A549 (cell line): ENCODE data around the gene RBMS3.

ENCODE experiments used
- CBX2 ChIP-seq: fragments of 200-600 bp; sonication (generic); IDR thresholded peaks from 2 replicates; pipeline ENCODE4 v1.6.1; 2016; ENCODE audit warnings: low read depth, mild to moderate bottlenecking, borderline replicate concordance
- CEBPB ChIP-seq, 2 experiments: fragments of >200 bp in 1 of 2; sonication (Bioruptor Twin) in 1 of 2; formaldehyde crosslinking in 1 of 2; IDR thresholded peaks; 2 replicates each; pipeline ENCODE4 v1.6.1; 2012 to 2016
- CHD2 ChIP-seq: fragments of 150-350 bp; IDR thresholded peaks from 2 replicates; pipeline ENCODE4 v1.6.1; 2014; ENCODE audit warnings: low read length; ENCODE audit not compliant: partially characterized antibody
- KDM5A ChIP-seq: fragments of 200-600 bp; sonication (generic); IDR thresholded peaks from 2 replicates; pipeline ENCODE4 v1.6.1; 2016; ENCODE audit warnings: antibody characterized with exemption, mild to moderate bottlenecking
- MYC ChIP-seq: IDR thresholded peaks from 2 replicates; pipeline ENCODE4 v1.6.1; 2012; ENCODE audit warnings: mild to moderate bottlenecking, inconsistent platforms, low read length, improper control_type of control experiment, borderline replicate concordance
- POLR2A ChIP-seq: IDR thresholded peaks from 2 replicates; pipeline ENCODE4 v1.6.1; 2012; ENCODE audit warnings: mild to moderate bottlenecking, low read length
- RARB ChIP-seq: fragments of 250-450 bp; sonication (Bioruptor Pico); IDR thresholded peaks from 2 replicates; pipeline ENCODE4 v1.8.0; 2021; ENCODE audit warnings: mild to moderate bottlenecking, moderate library complexity
- RCOR1 ChIP-seq: fragments of 150-350 bp; IDR thresholded peaks from 2 replicates; pipeline ENCODE4 v1.6.1; 2014; ENCODE audit warnings: antibody characterized with exemption, low read length, low read depth
- RNF2 ChIP-seq: fragments of 200-600 bp; sonication (generic); IDR thresholded peaks from 2 replicates; pipeline ENCODE4 v1.6.1; 2016; ENCODE audit warnings: low read depth, mild to moderate bottlenecking, antibody characterized with exemption, moderate library complexity, borderline replicate concordance
- SMC3 ChIP-seq: fragments of >200 bp; sonication (Bioruptor Twin); formaldehyde crosslinking; IDR thresholded peaks from 3 replicates; pipeline ENCODE4 v1.6.1; 2018; ENCODE audit warnings: inconsistent platforms
- TF ChIP-seq, protein P1 (sequence below): fragments of >200 bp; sonication (Bioruptor Twin); formaldehyde crosslinking; IDR thresholded peaks from 3 replicates; pipeline ENCODE4 v1.5.1; 2016
- TF ChIP-seq, protein P2 (sequence below): fragments of 250-450 bp; sonication (Bioruptor Pico); IDR thresholded peaks from 2 replicates; pipeline ENCODE4 v1.5.0; 2021; ENCODE audit warnings: mild to moderate bottlenecking, moderate library complexity, borderline replicate concordance

DNA sequence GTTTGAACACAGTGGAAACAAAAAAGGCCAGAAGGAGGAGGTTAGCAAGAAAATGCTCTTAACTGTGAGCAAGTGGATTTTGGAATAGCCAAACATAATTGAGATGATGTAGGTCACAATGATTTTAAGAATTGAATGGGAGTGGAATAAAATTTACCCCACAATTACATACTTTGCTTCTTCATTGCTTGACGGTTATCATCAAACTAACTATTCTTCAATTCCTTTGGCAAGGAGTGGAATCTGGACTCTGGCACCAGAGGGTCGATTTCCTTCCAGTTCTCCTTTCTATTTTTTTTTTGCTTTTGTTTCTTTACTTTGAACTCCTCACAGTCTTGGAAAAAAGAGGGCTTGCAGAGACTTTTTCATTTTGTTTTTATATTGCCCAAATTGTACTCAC lies 691.0 kb downstream of the RBMS3 start:
- TF ChIP-seq, protein P1, sequence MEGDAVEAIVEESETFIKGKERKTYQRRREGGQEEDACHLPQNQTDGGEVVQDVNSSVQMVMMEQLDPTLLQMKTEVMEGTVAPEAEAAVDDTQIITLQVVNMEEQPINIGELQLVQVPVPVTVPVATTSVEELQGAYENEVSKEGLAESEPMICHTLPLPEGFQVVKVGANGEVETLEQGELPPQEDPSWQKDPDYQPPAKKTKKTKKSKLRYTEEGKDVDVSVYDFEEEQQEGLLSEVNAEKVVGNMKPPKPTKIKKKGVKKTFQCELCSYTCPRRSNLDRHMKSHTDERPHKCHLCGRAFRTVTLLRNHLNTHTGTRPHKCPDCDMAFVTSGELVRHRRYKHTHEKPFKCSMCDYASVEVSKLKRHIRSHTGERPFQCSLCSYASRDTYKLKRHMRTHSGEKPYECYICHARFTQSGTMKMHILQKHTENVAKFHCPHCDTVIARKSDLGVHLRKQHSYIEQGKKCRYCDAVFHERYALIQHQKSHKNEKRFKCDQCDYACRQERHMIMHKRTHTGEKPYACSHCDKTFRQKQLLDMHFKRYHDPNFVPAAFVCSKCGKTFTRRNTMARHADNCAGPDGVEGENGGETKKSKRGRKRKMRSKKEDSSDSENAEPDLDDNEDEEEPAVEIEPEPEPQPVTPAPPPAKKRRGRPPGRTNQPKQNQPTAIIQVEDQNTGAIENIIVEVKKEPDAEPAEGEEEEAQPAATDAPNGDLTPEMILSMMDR = no peak
- TF ChIP-seq RARB (CRISPR knock-in tag) = no peak
- no peak for TF ChIP-seq RNF2
- no peak for TF ChIP-seq CEBPB (IDR thresholded peaks at IDR 0.05)
- TF ChIP-seq RCOR1 = no peak
- TF ChIP-seq POLR2A = no peak
- TF ChIP-seq SMC3 = no peak
- no peak for TF ChIP-seq KDM5A
- TF ChIP-seq, protein P2, sequence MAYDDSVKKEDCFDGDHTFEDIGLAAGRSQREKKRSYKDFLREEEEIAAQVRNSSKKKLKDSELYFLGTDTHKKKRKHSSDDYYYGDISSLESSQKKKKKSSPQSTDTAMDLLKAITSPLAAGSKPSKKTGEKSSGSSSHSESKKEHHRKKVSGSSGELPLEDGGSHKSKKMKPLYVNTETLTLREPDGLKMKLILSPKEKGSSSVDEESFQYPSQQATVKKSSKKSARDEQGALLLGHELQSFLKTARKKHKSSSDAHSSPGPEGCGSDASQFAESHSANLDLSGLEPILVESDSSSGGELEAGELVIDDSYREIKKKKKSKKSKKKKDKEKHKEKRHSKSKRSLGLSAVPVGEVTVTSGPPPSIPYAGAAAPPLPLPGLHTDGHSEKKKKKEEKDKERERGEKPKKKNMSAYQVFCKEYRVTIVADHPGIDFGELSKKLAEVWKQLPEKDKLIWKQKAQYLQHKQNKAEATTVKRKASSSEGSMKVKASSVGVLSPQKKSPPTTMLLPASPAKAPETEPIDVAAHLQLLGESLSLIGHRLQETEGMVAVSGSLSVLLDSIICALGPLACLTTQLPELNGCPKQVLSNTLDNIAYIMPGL = no peak
- no peak for TF ChIP-seq MYC
- TF ChIP-seq CBX2 = no peak
- no peak for TF ChIP-seq CHD2
